ENCODE results near the gene FAM170B.

DNA sequence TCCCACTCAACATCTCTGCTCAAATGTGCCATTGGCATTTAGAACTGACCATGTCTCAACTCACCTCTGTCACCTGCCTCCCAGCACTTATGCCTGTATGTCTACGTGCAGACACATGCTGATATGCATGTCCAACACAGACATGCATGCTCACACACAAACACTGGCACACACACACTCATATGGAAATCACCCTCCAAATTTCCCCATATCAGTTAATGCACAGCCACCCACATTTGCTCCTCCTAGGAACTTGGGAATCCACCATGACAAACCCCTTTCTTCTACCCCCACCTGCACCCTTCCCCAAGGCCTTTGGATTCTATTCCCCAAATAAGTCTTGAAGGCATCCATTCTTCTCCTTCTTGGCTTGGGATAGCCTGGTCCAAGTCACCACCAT lies 4.4 kb downstream of the FAM170B start:
- TF ChIP-seq EZH2 (IDR thresholded peaks at IDR 0.05; ENCODE audit: insufficient read depth, poor library complexity, severe bottlenecking) (no peak), EZH2phosphoT487 (IDR thresholded peaks at IDR 0.05; ENCODE audit: insufficient read depth, low read depth) (no peak)
